HG03432 (cell line): Measurements from ENCODE around the gene GLG1.
"Not testable (repeated sequence)": the region's sequence is repeated elsewhere in the genome, so short reads cannot be mapped to it uniquely, and the experiment has no call there.

ENCODE experiments used
- ATAC-seq: cut with Tn5 transposase; IDR thresholded peaks from one replicate; pipeline ENCODE4 v1.9.1; 2021; ENCODE audit warnings: mild to moderate bottlenecking, moderate library complexity; ENCODE audit not compliant: unreplicated experiment

The GLG1 gene

GRCh38 chr16:74450967-74451760 lies 155.8 kb downstream of the GLG1 start:
- ATAC-seq: no peak

DNA sequence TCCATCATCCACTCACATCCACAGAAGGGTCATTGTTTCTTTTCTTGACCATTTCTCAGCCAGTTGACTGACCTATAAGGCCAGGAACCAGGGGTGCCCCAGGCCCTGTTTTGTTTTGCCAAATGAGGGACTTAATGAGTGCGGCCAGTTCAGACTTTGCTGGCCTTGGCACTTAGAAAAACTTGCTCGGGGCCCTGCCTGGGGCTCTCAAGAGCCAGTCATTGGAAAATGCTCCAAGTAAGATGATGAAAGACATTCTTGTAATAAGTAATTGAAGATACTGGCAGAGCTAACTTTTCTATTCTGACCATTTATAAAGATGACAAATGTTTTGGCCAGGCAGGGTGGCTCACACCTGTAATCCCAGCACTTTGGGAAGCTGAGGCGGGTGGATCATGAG lies 156.7 kb downstream of the GLG1 start:
- no peak for ATAC-seq

DNA sequence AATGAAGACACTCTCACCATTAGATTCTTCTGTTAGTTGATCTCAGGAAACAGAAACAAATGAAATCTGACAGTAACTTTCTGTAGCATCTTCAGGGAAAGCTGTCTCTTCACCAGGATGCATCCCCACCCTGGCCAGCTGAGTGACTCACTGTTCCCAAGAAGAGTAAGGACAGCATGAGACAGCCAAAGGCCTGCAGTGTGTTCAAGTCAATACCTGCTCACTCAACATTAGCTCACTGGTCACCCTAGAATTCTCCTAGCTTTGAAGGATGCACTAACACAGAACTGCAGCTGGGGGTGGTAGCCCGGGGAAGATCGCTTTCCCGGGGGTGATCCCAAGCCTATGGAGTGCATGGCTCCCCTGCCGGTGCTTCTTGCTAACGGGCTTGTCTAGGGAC lies 157.4 kb downstream of the GLG1 start:
- no peak for ATAC-seq

- ATAC-seq: no peak
These were observed 157.9 kb downstream of the GLG1 start for GRCh38 chr16:74448990-74449389.

DNA sequence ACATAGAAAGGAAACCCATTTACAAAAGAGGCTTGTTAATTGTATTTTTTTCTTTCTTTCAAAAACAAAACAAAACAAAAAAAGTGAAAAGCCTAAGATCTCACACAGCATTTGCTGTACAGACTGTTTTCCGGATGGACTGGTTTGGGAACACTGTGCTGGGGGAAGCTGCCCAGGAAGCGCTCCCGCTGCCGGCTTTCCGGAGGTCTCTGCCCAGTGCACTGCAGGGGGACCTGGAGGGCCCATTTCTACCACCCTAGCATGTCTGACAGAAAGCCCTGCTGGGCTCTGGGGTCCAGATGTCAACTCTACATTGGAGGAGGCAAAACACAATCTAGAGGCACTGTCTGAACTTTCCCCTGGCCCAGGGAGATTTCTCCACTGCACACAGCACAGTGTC lies 159.3 kb downstream of the GLG1 start:
- no peak for ATAC-seq

- no peak for ATAC-seq
These were observed 160.0 kb downstream of the GLG1 start for GRCh38 chr16:74446866-74447265.

- not testable (repeated sequence) for ATAC-seq
These were observed 163.1 kb downstream of the GLG1 start for GRCh38 chr16:74443624-74444346.

DNA sequence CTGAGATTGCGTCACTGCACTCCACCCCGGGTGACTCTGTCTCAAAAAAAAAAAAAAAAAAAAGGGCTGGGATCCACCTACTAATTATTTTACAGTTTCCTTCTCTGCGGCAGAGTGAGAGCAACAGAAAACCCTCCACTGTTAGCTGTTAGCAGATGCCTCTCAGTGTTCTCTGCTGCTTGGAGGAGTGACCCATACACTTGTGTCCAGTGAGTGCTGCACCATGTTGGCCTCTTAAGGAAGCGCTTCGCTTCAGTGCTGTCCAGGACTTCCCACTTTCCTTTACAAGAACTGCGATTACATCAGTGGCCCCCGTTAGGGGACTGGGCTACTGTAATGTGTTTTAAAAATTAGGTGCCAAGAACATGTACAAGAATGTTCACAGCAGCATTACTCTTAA lies 167.2 kb downstream of the GLG1 start:
- ATAC-seq: no peak

DNA sequence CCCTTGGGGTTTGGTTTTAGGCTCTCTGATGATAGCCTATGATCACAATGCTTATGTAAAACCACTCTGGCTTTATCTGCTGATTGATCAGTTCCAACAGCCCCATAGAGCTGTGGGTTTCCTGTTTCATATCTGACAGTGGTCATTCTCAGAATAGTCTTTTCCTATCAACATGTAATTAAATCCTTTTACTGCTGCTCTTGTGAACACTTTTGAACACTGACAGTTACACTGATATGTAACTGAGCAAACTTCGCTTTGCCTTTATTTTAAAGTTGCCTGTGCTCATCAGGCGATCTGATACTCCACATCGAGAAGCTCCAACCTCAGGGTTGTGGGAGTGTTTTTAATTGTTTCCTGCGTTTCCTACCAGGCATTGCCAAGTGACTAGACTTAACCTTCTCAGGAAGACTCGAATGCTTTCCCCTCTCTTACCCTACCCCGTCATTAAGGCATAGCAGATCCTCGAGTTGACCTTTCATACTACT lies 168.4 kb downstream of the GLG1 start:
- no peak for ATAC-seq

DNA sequence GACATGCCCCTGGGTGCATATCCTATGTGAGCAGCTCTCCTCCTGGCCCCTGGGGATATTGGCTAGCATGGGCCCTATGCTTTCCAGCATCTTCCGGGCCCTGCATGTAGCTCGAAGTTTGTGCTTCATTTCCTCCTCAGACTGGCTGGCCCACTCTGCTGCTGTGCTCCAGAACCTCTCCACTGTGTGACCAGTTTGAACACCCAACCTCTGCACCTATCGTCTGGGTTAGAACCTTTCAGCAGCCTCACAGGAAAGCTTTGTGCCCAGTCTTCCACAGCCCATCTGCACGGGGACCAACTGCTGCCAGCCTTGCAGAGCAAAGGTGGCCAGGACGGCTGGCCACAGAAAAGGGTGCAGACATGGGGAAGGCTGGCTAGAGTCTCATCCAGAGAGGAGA lies 175.4 kb downstream of the GLG1 start:
- ATAC-seq: no peak

GRCh38 chr16:74430036-74430712 lies 176.7 kb downstream of the GLG1 start:
- not testable (repeated sequence) for ATAC-seq

DNA sequence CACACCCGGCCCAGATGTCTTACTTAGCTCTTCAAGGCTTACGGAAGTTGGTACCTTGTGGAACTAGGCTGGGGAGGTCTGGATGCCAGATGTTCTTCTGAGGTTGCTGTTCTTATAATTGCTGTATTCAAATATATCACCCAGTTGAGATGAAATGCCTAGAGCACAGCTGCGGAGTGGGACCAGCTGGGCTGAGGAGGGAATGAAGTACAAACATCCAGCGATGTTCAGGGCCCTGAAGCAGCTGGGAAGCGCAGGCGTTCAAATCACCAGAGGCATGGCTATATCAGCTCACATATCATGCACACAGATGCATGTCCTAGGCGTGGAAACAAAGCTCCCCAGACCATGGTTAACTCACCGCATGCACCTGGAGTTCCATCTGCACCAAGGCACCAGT lies 178.4 kb downstream of the GLG1 start:
- not testable (repeated sequence) for ATAC-seq

DNA sequence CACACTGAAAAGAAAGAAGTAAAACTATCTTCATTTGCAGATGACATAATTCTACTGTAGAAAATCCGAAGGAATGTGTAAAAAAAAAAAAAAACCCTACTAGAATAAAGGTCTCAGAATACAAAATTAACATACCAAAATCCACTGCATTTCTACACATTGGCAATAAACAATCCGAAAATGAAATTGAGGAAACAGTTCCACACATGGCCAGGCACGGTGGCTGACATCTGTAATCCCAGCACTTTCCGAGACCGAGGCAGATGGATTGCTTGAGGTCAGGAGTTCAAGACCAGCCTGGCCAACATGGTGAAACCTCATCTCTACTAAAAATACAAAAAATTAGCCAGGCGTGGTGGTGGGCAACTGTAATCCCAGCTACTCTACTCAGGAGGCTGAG lies 181.2 kb downstream of the GLG1 start:
- ATAC-seq: not testable (repeated sequence)

DNA sequence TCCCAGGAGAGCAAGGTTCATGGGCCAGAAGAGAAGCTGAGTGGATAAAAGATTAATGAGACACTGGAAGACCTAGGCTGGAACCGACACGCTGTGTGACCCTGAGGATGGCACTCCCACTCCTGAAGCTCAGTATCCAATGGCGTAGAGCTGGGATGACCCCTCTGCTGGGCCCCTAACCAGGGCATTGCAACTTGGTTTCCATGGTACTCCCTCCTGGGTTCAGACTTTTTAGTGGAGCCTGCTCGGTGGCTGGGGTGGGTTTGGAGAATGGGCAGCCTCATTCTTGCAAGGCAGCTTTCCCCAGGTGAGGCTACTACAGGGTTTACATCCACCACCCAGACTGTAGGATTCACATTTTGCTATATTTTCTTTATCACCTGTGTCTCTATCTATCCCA lies 183.2 kb downstream of the GLG1 start:
- not testable (repeated sequence) for ATAC-seq

DNA sequence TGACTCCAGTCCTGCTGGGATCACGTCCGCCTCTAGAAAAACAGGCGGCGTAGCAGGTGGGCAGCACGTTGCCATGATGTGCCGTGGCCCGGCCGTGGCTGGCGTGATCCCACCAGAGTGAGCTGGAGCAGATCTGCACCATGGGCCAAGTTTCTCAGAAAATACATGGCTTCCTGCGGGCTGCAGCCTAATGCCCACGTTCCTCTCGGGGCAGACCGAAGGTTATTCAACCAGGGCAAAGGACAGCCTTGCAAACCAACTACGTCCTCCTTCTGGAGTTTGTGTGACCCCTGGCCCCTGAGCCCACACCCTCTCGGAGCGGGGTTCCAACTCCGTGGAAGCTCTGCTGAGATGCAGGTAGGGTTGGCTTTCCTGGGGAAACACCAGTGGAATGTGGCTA lies 184.8 kb downstream of the GLG1 start:
- not testable (repeated sequence) for ATAC-seq

- ATAC-seq: not testable (repeated sequence)
These were observed 185.5 kb downstream of the GLG1 start for GRCh38 chr16:74421482-74421785.

- ATAC-seq: not testable (repeated sequence)
These were observed 186.1 kb downstream of the GLG1 start, which contains the start of gene CLEC18B for GRCh38 chr16:74420612-74421481. CLEC18B (minus strand) TSS chr16:74421478; CDS start chr16:74421270, 208 bp downstream.

DNA sequence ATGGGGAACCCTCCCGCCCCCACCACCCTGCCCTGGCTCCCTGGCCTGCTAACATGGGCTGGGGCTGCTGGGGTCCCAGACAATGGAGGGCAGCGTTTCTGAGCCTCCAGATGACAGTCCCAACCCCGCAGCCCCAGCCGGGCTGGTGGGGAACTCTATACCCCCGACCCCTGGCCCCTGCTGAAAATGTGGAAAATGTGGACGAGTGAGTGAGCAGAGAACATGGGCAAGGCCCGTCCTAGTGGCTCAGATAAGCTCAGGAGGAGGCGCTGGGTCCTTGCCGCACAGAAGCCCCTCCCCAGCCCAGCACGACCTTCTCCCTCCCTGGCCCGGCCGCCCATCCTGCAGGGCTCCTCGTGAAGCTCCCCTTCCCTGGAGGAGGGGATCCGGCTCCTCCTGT lies 187.1 kb downstream of the GLG1 start:
- ATAC-seq: not testable (repeated sequence)

GRCh38 chr16:74417897-74418296 lies 189.0 kb downstream of the GLG1 start:
- not testable (repeated sequence) for ATAC-seq

GRCh38 chr16:74413920-74414319 lies 193.0 kb downstream of the GLG1 start:
- not testable (repeated sequence) for ATAC-seq

GRCh38 chr16:74413485-74413884 lies 193.4 kb downstream of the GLG1 start:
- ATAC-seq: not testable (repeated sequence)
